ENCODE results near the gene MET. TPM values are rescaled to one million over a fixed set of nuclear protein-coding genes. Genes with fewer than 3 reads are reported as not detected.

MET gene
- total and polyA plus RNA-seq, 2 donors (not counting 1 experiment from before 2014, with no cell fraction given): 33.4 to 44.4 TPM

DNA sequence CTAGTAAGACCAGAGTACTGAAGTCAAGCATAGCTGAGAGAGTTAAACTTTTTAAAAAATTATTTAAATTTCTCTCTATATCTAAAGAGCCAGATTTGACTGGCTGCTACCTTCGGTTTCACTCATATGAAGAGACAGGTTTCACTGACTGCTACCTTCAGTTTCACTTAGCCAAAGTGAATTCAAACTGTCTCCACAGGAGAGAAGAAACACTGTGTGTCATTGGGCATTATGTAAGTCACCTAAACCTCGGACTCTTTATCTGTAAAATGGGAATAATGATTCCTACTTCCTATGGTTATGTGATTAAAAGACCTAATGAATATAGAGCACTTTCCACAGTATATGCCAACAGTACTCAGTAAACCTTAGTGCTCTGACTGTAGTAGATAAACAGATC, 41.6 kb upstream of the MET start:
- Histone ChIP-seq H3K9me3 (ENCODE audit: control insufficient read depth, insufficient read depth, low read depth, low read length) (no peaks in the 10 kb centered on the region), H3K4me3 (replicated peaks in 1 of 4; ENCODE audit: control extremely low read depth in 1 of 4, insufficient read depth in 1 of 4, low read depth in 3 of 4, low read length in 4 of 4) (no peak overlapping the region), H3K4me1 (ENCODE audit: control insufficient read depth, extremely low read depth, insufficient read depth, low read length) (no peaks in the 10 kb centered on the region), H3K9ac (ENCODE audit: insufficient read depth, low read length) (no peak overlapping the region), H3K27ac (ENCODE audit: insufficient read depth, low read length) (no peak overlapping the region), H3K27me3 (ENCODE audit: control insufficient read depth, insufficient read depth, low read length) (no peaks in the 10 kb centered on the region), H3K36me3 (ENCODE audit: control insufficient read depth, insufficient read depth, low read length) (no peaks in the 10 kb centered on the region), H3K4me2 (ENCODE audit: extremely low read depth, insufficient read depth, low read length) (no peak overlapping the region), H3K79me2 (ENCODE audit: control insufficient read depth, insufficient read depth, low read length) (no peaks in the 10 kb centered on the region), H4K20me1 (ENCODE audit: control insufficient read depth, extremely low read depth, insufficient read depth, low read length) (no peaks in the 10 kb centered on the region), H2AFZ (ENCODE audit: low read length) (no peak overlapping the region)
- DNase-seq (ENCODE audit: low read depth in 2 of 2): no peak
- TF ChIP-seq, protein P1, sequence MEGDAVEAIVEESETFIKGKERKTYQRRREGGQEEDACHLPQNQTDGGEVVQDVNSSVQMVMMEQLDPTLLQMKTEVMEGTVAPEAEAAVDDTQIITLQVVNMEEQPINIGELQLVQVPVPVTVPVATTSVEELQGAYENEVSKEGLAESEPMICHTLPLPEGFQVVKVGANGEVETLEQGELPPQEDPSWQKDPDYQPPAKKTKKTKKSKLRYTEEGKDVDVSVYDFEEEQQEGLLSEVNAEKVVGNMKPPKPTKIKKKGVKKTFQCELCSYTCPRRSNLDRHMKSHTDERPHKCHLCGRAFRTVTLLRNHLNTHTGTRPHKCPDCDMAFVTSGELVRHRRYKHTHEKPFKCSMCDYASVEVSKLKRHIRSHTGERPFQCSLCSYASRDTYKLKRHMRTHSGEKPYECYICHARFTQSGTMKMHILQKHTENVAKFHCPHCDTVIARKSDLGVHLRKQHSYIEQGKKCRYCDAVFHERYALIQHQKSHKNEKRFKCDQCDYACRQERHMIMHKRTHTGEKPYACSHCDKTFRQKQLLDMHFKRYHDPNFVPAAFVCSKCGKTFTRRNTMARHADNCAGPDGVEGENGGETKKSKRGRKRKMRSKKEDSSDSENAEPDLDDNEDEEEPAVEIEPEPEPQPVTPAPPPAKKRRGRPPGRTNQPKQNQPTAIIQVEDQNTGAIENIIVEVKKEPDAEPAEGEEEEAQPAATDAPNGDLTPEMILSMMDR (conservative IDR thresholded peaks at IDR 0.05 in 1 of 2, IDR thresholded peaks at IDR 0.05 in 1 of 2; ENCODE audit: low read depth in 1 of 2, low read length in 2 of 2): no peak
- TF ChIP-seq EZH2 (IDR thresholded peaks at IDR 0.05; ENCODE audit: low read length, missing control alignments): no peak

GRCh38 chr7:116630932-116631671, 40.9 kb upstream of the MET start:
- Histone ChIP-seq H3K9ac (ENCODE audit: insufficient read depth, low read length) (no peak overlapping the region), H4K20me1 (ENCODE audit: control insufficient read depth, extremely low read depth, insufficient read depth, low read length) (no peaks in the 10 kb centered on the region), H3K27me3 (ENCODE audit: control insufficient read depth, insufficient read depth, low read length) (no peaks in the 10 kb centered on the region), H2AFZ (ENCODE audit: low read length) (peak overlapping the region; percentile 15), H3K27ac (ENCODE audit: insufficient read depth, low read length) (no peak overlapping the region), H3K79me2 (ENCODE audit: control insufficient read depth, insufficient read depth, low read length) (no peaks in the 10 kb centered on the region), H3K4me3 (replicated peaks in 1 of 4; ENCODE audit: control extremely low read depth in 1 of 4, insufficient read depth in 1 of 4, low read depth in 3 of 4, low read length in 4 of 4) (no peak overlapping the region), H3K4me2 (ENCODE audit: extremely low read depth, insufficient read depth, low read length) (no peak overlapping the region), H3K36me3 (ENCODE audit: control insufficient read depth, insufficient read depth, low read length) (no peaks in the 10 kb centered on the region), H3K9me3 (ENCODE audit: control insufficient read depth, insufficient read depth, low read depth, low read length) (no peaks in the 10 kb centered on the region), H3K4me1 (ENCODE audit: control insufficient read depth, extremely low read depth, insufficient read depth, low read length) (no peaks in the 10 kb centered on the region)
- TF ChIP-seq EZH2 (IDR thresholded peaks at IDR 0.05; ENCODE audit: low read length, missing control alignments): no peak
- TF ChIP-seq, protein P1 (conservative IDR thresholded peaks at IDR 0.05 in 1 of 2, IDR thresholded peaks at IDR 0.05 in 1 of 2; ENCODE audit: low read depth in 1 of 2, low read length in 2 of 2): no peak
- DNase-seq (ENCODE audit: low read depth in 2 of 2): peak; percentile 77 to 94

DNA sequence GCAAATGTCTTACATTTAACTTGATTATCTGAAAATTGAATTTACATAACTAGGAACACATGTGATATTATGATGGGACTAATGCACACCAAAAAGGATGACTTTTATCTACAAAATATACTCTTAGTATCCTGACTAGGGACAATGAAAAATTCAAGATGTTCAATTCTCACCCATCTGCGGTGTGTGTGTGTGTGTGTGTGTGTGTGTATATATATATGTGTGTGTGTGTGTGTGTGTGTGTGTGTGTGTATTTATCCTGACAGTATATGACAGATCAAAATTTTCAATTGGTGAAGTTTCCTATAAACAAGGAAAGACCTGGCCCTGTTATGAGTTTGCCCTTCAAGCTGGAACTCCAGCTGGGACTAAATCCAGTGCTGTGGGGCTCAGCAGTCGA, 40.3 kb upstream of the MET start:
- no peak overlapping the region for H3K9ac ChIP-seq (ENCODE audit: insufficient read depth, low read length)
- TF ChIP-seq, protein P1 (conservative IDR thresholded peaks at IDR 0.05 in 1 of 2, IDR thresholded peaks at IDR 0.05 in 1 of 2; ENCODE audit: low read depth in 1 of 2, low read length in 2 of 2): no peak
- no peak for TF ChIP-seq EZH2 (IDR thresholded peaks at IDR 0.05; ENCODE audit: low read length, missing control alignments)
- no peak overlapping the region for H3K27ac ChIP-seq (ENCODE audit: insufficient read depth, low read length)

More for the DNA sequence above, 40.3 kb upstream of the MET start:
- Histone ChIP-seq H3K27me3 (ENCODE audit: control insufficient read depth, insufficient read depth, low read length) (no peaks in the 10 kb centered on the region), H3K4me2 (ENCODE audit: extremely low read depth, insufficient read depth, low read length) (no peak overlapping the region), H4K20me1 (ENCODE audit: control insufficient read depth, extremely low read depth, insufficient read depth, low read length) (no peaks in the 10 kb centered on the region), H3K36me3 (ENCODE audit: control insufficient read depth, insufficient read depth, low read length) (no peaks in the 10 kb centered on the region), H3K9me3 (ENCODE audit: control insufficient read depth, insufficient read depth, low read depth, low read length) (no peaks in the 10 kb centered on the region), H2AFZ (ENCODE audit: low read length) (no peak overlapping the region), H3K79me2 (ENCODE audit: control insufficient read depth, insufficient read depth, low read length) (no peaks in the 10 kb centered on the region), H3K4me1 (ENCODE audit: control insufficient read depth, extremely low read depth, insufficient read depth, low read length) (no peaks in the 10 kb centered on the region), H3K4me3 (replicated peaks in 1 of 4; ENCODE audit: control extremely low read depth in 1 of 4, insufficient read depth in 1 of 4, low read depth in 3 of 4, low read length in 4 of 4) (no peak overlapping the region)
- DNase-seq (ENCODE audit: low read depth in 2 of 2): no peak

All from fibroblast of lung (primary cell).